Activated CD8-positive, alpha-beta memory T cell treated with anti-CD3 and anti-CD28 coated beads, Interleukin-2, amount 50 U/mL, for 48 hours (primary cell): ENCODE measurements around the gene TDG.
"Not testable (repeated sequence)": the region's sequence is repeated elsewhere in the genome, so short reads cannot be mapped to it uniquely, and the experiment has no call there.

Experiments
- DNase-seq: peaks from one replicate; pipeline ENCODE4 v3.0.0-alpha.2; 2020

TDG gene

DNA sequence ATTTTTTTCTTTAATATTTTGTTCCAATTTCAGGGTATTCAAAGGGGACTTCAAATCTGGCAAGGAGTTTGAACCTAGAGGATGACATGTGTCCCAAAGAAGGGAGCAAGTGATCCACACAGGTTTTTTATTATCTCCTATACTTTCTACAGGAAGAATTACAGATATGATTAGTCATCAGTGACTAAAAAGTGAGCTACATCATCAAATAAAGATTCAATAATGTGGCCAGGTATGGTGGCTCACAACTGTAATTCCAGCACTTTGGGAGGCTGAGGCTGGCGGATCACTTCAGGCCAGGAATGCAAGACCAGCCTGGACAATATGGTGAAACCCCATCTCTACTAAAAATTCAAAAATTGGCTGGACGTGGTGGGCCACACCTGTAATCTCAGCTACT, 60.1 kb downstream of the TDG start:
- no peak for DNase-seq

DNA sequence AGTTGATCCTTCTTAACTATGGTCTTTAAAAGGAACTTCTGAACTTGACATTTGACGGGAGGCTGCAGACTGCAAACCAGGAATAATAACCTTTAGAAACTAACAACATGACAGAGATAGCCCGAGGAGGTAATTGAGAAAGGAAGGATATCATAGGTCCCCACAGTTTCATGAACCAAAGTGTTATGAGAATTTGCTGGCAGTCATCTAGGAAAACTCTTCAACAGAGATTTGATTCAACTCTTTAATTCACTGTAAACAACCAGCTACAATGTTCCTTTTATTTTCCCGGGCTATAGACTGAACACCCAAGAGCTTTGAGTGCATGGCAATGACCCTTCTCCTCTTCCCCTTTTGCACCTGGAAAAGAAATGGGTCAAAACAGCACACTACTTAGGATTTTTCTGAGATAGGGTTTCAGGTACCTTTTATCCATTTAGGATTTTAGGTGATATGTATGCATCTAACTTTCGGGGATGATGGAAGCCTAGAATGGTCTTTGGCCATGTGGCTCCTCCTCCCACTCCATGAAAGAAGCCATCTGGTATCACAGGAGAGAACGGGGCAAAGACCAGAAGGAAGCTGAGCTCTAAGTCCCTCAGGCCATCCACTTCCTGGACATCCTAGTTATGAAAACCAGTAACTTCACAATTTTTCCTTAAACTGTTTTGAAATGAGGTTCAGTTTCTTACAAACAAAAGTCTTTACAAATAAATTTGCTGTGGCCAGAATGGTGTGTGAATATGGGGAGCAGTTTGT, 61.3 kb downstream of the TDG start:
- no peak for DNase-seq

DNA sequence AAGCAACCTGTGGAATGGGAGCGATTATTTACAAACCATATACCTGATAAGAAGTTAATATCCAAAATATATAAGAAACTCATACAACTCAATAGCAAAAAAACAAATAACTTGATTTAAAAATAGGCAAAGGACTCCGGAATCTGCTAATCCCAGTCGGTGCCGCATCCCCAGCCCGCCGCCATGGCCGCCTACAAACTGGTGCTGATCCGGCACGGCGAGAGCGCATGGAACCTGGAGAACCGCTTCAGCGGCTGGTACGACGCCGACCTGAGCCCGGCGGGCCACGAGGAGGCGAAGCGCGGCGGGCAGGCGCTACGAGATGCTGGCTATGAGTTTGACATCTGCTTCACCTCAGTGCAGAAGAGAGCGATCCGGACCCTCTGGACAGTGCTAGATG, 64.9 kb downstream of the TDG start:
- DNase-seq = not testable (repeated sequence)

DNA sequence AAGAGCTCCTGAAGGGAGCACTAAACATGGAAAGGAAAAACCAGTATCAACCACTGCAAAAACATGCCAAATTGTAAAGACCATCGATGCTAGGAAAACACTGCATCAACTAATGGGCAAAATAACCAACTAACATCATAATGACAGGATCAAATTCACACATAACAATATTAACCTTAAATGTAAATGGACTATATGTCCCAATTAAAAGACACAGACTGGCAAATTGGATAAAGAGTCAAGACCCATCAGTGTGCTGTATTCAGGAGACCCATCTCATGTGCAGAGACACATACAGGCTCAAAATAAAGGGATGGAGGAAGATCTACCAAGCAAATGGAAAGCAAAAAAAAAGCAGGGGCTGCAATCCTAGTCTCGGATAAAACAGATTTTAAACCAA, 70.5 kb downstream of the TDG start:
- not testable (repeated sequence) for DNase-seq
